ENCODE results near the gene KDM1A.

DNA sequence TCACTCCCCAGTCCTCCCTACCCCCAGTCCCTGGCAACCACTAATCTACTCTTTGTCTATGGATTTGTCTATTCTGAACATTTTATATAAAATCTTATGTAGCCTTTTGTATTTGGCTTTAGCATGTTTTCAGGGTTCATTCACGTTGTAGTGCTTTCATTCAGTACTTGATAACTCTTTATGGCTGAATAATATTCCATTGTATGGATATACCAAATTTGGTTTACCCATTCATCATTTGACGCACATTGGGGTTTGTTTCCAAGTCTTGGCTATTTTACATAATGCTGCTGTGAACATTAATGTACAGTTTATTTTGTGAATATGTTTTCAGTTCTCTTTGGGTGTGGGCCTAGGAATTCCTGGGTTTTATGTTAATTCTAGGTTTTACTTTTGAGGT is 2.6 kb downstream of the KDM1A start:
- TF ChIP-seq, protein P1, sequence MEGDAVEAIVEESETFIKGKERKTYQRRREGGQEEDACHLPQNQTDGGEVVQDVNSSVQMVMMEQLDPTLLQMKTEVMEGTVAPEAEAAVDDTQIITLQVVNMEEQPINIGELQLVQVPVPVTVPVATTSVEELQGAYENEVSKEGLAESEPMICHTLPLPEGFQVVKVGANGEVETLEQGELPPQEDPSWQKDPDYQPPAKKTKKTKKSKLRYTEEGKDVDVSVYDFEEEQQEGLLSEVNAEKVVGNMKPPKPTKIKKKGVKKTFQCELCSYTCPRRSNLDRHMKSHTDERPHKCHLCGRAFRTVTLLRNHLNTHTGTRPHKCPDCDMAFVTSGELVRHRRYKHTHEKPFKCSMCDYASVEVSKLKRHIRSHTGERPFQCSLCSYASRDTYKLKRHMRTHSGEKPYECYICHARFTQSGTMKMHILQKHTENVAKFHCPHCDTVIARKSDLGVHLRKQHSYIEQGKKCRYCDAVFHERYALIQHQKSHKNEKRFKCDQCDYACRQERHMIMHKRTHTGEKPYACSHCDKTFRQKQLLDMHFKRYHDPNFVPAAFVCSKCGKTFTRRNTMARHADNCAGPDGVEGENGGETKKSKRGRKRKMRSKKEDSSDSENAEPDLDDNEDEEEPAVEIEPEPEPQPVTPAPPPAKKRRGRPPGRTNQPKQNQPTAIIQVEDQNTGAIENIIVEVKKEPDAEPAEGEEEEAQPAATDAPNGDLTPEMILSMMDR (IDR thresholded peaks at IDR 0.05): no peak
- TF ChIP-seq EZH2 (IDR thresholded peaks at IDR 0.05): no peak
- TF ChIP-seq EZH2phosphoT487 (IDR thresholded peaks at IDR 0.05): no peak

Data from neural progenitor cell (in vitro differentiated cells).